Measurements from ENCODE around the gene OPRM1.
"Not testable (repeated sequence)": the region's sequence is repeated elsewhere in the genome, so short reads cannot be mapped to it uniquely, and the experiment has no call there.

The OPRM1 gene

GRCh38 chr6:154170106-154170505 is 131.1 kb downstream of the OPRM1 start:
- H3K27me3 ChIP-seq (ENCODE audit: insufficient read depth, poor library complexity, severe bottlenecking): no peaks in the 10 kb centered on the region
- no peak overlapping the region for H3K4me3 ChIP-seq (replicated peaks; ENCODE audit: insufficient read depth, low read length)
- no peak for DNase-seq (ENCODE audit: low read depth in 1 of 2, low spot score in 1 of 2)
- no peak overlapping the region for H3K27ac ChIP-seq (replicated peaks)
- TF ChIP-seq REST (IDR thresholded peaks at IDR 0.05; ENCODE audit: insufficient replicate concordance, low read depth) (no peak), POLR2AphosphoS5 (IDR thresholded peaks at IDR 0.05; ENCODE audit: low read depth) (no peak), SPI1 (IDR thresholded peaks at IDR 0.05; ENCODE audit: borderline replicate concordance, low read depth) (no peak), CTCF (IDR thresholded peaks at IDR 0.05; ENCODE audit: insufficient read depth, low read length) (no peak), GABPA (IDR thresholded peaks at IDR 0.05; ENCODE audit: low read depth) (no peak)

- H3K4me3 ChIP-seq (replicated peaks; ENCODE audit: insufficient read depth, low read length); H3K27me3 ChIP-seq (ENCODE audit: insufficient read depth, poor library complexity, severe bottlenecking); DNase-seq (ENCODE audit: low read depth in 1 of 2, low spot score in 1 of 2); H3K27ac ChIP-seq (replicated peaks): not testable (repeated sequence)
Measured at GRCh38 chr6:154172393-154172792, 133.4 kb downstream of the OPRM1 start.

- Histone ChIP-seq H3K27ac (replicated peaks) (no peak overlapping the region), H3K27me3 (ENCODE audit: insufficient read depth, poor library complexity, severe bottlenecking) (no peaks in the 10 kb centered on the region), H3K4me3 (replicated peaks; ENCODE audit: insufficient read depth, low read length) (no peak overlapping the region)
- TF ChIP-seq CTCF (IDR thresholded peaks at IDR 0.05; ENCODE audit: insufficient read depth, low read length): no peak
- no peak for TF ChIP-seq GABPA (IDR thresholded peaks at IDR 0.05; ENCODE audit: low read depth)
- TF ChIP-seq SPI1 (IDR thresholded peaks at IDR 0.05; ENCODE audit: borderline replicate concordance, low read depth): no peak
- no peak for TF ChIP-seq POLR2AphosphoS5 (IDR thresholded peaks at IDR 0.05; ENCODE audit: low read depth)
- TF ChIP-seq REST (IDR thresholded peaks at IDR 0.05; ENCODE audit: insufficient replicate concordance, low read depth): no peak
- no peak for DNase-seq (ENCODE audit: low read depth in 1 of 2, low spot score in 1 of 2)
Measured at GRCh38 chr6:154179434-154179833, 140.4 kb downstream of the OPRM1 start.

- Histone ChIP-seq H3K27me3 (ENCODE audit: insufficient read depth, poor library complexity, severe bottlenecking) (no peaks in the 10 kb centered on the region), H3K27ac (replicated peaks) (no peak overlapping the region), H3K4me3 (replicated peaks; ENCODE audit: insufficient read depth, low read length) (no peak overlapping the region)
- DNase-seq (ENCODE audit: low read depth in 1 of 2, low spot score in 1 of 2): no peak
- TF ChIP-seq CTCF (IDR thresholded peaks at IDR 0.05; ENCODE audit: insufficient read depth, low read length): no peak
- TF ChIP-seq GABPA (IDR thresholded peaks at IDR 0.05; ENCODE audit: low read depth): no peak
- TF ChIP-seq SPI1 (IDR thresholded peaks at IDR 0.05; ENCODE audit: borderline replicate concordance, low read depth): no peak
- TF ChIP-seq POLR2AphosphoS5 (IDR thresholded peaks at IDR 0.05; ENCODE audit: low read depth): no peak
- no peak for TF ChIP-seq REST (IDR thresholded peaks at IDR 0.05; ENCODE audit: insufficient replicate concordance, low read depth)
Measured at GRCh38 chr6:154187203-154187602, 148.2 kb downstream of the OPRM1 start.

Measured in HL-60 (cell line).